Measurements from ENCODE around the gene MAPK6. TPM values are rescaled to one million over a fixed set of nuclear protein-coding genes. Genes with fewer than 3 reads are reported as not detected.

MAPK6 gene
- total and polyA plus RNA-seq, 9 of the 15 experiments (the other 6 are each of a cell fraction or from before 2014, with no cell fraction given), result 28.5 to 97.1 (median 74.0) TPM

GRCh38 chr15:52010633-52011595, 8.1 kb upstream of the MAPK6 start (continued):
- TF ChIP-seq MGA (IDR thresholded peaks at IDR 0.05), result peak; percentile 89
- TF ChIP-seq DPF2 (IDR thresholded peaks at IDR 0.05), result peak; percentile 50
- no peak for TF ChIP-seq GABPB1 (CRISPR knock-in tag; IDR thresholded peaks at IDR 0.05)
- TF ChIP-seq ATF7 (IDR thresholded peaks at IDR 0.05), result no peak
- TF ChIP-seq C11orf30 (IDR thresholded peaks at IDR 0.05; ENCODE audit: low read depth), result peak; percentile 25; the same call in 1 of the 2 replicates
- 0 out of 2 replicates have a peak, but pooled peaks have one; percentile 55 for TF ChIP-seq CREB3 (tag; conservative IDR thresholded peaks at IDR 0.05; ENCODE audit: low read depth)
- no peak for TF ChIP-seq PATZ1 (CRISPR knock-in tag; IDR thresholded peaks at IDR 0.05; ENCODE audit: borderline replicate concordance)
- TF ChIP-seq ETV1 (tag; conservative IDR thresholded peaks at IDR 0.05; ENCODE audit: low read depth), result no peak
- TF ChIP-seq MXD1 (CRISPR knock-in tag; IDR thresholded peaks at IDR 0.05; ENCODE audit: borderline replicate concordance, poor library complexity, severe bottlenecking), result no peak

All from K562 (cell line).